Stimulated activated CD4-positive, alpha-beta T cell treated with anti-CD3 and anti-CD28 coated beads, Interleukin-2, amount 100 ng/mL, for 48 hours (primary cell): ENCODE results near the gene EHD1.
A peak's percentile ranks its signal among the peaks of the same experiment; 100 is the strongest.
"Not testable (repeated sequence)": the region's sequence is repeated elsewhere in the genome, so short reads cannot be mapped to it uniquely, and the experiment has no call there.

Experiments
- DNase-seq, 2 donors: peaks; one replicate each; pipeline ENCODE4 v3.0.0-alpha.2; 2020

EHD1 gene

DNA sequence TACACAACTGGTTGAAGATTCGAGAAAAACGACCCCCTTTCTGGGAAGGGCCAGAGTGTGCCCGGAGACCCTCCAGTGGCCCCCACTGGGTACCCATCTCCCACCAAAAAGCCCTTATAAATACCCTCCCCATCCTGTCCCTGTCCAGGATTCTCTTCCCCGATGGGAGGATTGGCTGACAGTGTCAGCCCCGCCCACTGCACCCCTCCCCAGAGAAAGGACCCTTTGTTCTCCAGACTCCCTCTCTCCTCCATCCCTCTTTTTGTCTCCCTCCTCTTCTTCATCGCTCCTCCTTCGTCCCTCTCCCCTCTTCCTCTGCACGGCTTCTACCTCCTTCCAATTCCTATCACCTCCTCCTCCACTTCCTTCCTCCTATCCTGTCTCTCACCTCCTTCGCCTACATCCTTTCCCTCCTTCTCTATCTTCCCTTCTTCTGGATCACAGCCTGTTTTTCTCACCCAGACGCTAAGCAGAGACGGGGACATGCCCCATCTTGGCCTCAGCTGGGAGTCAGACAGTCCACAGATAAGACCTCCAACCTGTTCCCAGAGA, 54.8 kb downstream of the EHD1 start:
- DNase-seq: no peak

GRCh38 chr11:64817476-64817875, 60.9 kb downstream of the EHD1 start:
- DNase-seq: no peak

DNA sequence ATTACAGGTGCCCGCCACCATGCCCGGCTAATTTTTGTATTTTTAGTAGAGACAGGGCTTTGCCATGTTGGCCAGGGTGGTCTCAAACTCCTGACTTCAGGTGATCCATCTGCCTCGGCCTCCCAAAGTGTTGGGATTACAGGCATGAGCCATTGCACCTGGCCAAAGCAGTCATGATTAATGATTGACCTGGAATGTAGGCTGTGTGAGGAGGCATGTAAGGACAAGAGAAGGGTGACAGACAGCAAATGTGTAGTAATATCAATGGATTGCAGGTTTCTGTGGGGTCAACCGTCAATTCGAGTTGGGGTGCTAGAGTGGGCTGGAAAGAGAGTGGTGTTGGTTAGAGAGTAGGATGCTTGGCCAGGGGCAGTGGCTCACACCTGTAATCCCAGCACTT, 63.0 kb downstream of the EHD1 start:
- DNase-seq: not testable (repeated sequence)

DNA sequence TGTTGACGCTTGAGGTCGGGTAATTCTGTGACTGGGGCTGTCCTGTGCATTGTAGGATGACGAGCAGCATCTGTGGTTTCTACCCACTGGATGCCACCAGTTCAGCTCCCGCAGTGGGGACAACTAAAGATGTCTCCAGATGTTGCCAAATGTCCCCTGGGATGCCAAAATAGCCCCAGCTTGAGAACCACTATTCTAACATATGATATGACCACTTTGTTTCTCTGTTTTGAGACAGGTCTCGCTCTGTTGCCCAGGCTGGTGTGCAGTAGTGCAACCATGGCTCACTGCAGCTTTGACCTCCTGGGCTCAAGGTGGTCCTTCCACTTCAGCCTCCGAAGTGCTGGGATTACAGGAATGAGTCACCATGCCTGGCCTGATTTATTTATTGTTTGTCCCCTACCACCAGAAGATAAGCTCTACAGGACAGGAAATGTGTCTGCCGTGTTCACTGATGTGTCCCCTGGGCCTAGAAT, 63.7 kb downstream of the EHD1 start:
- DNase-seq: no peak

DNA sequence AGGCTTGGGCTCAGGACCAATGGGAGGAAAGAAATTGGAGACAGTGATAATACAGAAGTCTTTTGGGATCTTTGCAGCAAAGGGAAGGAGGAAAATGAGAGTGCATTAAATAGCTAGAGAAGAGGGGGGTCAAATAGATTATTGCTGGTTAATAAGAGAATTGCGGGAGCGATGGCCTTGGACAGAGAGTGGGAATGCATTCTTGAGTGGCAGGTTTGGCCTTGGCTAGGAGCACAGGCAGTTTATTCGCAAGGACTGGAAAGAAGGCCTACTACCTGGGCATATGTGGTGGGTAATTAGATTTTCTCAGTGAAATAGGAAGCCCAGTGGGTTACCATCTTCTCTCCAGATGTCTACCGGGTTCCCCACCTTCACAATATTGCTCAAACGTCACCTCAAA, 64.6 kb downstream of the EHD1 start:
- DNase-seq: no peak

DNA sequence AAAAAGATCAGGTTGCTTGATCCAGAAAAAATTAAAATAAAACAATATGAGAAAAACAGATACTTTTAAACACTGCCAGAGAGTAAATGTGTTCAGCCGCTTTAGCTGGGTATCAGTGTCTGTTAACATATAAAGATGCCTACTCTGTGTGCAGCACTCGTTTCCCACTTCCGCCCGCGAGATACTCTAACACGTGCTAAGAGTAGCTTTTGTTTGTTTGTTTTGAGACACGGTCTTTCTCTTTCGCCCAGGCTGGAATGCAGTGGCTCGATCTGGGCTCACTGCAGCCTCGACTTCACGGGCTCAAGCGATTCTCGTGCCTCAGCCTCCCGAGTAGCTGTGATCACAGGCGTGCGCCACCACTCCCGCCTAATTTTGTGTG, 67.5 kb downstream of the EHD1 start:
- DNase-seq: peak in 1 of 2 donors; percentile 8

DNA sequence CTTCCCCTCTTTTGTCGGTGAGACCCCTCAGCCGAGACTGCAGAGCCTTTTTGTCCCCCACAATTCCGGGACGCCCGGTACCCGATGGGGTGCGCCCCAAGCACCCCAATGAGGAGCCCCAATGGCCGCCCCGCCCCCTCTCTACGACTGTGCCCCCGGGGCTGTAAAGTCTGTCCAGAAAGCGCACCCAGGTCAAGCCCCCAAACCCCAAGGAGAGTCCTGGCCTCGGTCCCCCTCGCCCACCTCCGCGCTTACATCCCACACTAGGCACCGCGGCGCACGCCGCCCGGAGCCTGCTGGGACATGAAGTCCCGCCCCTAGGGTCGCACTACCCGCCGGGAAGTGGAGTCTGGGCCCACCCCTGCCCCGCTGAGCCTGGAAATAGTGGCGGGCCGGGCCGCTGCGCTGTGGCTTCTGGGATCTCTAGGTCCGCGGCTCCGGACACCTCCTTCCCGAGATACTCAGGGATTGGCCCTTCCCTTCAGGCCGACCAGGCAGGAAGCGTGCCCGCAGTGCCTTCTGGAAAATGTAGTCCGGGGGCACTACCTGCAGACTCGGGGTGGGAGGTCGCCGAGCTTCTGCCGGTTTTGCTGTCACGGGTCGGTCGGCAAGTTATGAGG, 68.0 kb downstream of the EHD1 start, which contains the start of gene MEN1:
Gene MEN1, minus strand, starts transcription at position 281 of the 620 bp plus-strand sequence. CDS start 442 bp downstream, outside the sequence.
- DNase-seq: peak; percentile 74 to 77

- DNase-seq: peak in 1 of 2 donors; percentile 7
Observed at GRCh38 chr11:64809781-64810241, 68.6 kb downstream of the EHD1 start.

DNA sequence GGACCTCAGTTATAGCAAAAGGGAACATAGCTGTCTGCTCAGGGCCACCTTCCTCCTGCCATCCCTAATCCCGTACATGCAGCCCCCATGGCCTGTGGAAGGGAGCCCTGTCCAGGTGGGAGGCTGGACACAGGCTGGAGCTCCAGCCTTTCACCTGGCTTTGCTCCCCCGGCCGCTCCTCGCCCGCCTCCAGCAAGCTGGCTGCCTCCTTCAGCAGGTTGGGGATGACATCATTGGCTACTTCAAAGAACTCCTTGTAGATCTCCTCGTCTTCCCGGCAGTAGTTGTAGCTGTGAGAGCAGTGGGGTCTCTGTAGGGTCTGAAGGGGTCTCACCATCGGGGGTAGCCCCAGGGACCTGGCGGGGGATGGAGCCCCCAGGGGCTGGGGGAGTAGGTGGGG, 72.9 kb downstream of the EHD1 start:
- DNase-seq: no peak

DNA sequence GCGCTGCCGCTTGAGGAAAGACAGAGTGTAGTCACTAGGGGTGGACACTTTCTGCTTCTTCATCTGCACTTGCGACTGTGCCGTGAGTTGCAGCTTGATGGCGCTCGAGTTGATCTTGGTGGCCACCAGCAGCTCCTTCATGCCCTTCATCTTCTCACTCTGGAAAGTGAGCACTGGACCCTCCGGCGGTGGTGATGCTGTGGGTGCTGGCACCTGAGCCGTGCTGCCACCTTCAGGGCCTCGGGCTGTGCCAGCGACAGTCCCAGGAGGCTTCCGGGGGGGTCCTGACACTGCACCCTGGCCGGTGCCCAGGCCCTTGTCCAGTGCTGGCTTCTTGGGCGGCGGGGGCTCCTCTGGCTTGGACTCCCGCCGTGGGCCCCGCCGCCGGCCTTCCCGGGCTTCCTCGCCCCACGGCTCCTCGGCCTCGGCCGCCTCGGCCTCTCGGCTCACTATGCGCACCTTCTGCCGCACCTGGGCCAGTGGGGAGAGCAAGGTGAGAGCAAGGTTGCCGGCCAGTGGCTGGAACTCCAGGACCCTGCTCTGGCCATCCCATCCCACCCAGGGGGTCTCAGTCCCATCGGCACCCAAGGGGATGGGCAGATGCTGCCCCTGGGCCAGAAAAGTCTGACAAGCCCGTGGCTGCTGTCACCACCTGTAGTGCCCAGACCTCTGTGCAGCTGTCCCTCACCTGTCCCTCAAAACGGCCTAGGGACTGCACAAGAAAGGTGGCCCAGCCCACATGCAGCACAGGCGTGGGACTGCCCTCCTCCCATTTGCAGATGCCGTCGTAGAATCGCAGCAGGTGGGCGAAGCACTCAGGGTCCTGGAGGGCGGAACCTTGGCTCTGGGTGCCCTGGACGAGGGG, 73.8 kb downstream of the EHD1 start:
- DNase-seq: no peak

GRCh38 chr11:64803846-64804345, 74.5 kb downstream of the EHD1 start:
- no peak for DNase-seq

- DNase-seq: peak; percentile 79 to 87
Observed at GRCh38 chr11:64803158-64803845, 75.1 kb downstream of the EHD1 start, which contains the start of gene MAP4K2. Gene MAP4K2, minus strand, starts transcription at chr11:64803214. Its CDS starts 65 bp downstream, at chr11:64803149.

DNA sequence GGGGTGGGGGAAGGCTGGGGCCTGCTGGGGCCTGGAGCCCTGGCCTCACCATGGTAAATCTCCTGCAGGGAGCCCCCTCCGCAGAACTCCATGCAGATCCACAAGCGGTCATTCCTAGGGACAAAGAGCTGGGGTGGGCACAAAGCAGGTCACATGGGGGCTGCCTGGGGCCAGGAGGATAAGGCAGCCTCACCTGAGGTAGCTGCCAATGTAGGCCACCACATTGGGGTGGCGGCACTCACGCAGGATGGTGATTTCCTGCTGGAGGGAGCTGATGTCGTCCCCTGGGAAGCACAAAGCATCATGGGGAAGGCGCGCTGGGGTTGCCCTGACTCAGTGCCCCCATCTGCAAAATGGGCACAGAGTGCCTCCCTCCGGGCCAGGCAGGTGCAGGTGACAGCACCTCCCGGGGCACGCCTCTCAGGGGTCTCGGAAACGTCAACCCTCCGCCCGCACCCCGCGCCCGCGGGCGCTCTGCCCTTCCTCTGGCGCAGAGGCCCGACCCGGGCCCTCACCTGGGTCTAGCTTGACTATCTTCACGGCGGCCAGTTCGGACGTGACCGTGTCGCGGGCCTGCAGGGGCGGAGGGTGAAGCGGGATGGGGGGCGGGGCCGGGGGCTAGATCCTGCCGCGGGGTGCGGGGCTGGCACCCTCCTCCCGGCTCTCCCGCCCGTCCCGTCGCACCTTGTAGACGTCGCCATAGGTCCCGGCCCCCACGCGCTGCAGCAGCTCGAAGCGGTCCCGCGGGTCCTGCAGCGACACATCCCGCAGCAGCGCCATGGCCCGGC, 75.9 kb downstream of the EHD1 start:
- peak in 1 of 2 donors; percentile 25 for DNase-seq
